HCT116 (cell line): ENCODE results near the gene BRSK2. TPM values are rescaled to one million over a fixed set of nuclear protein-coding genes. Genes with fewer than 3 reads are reported as not detected.
"Not testable (repeated sequence)": the region's sequence is repeated elsewhere in the genome, so short reads cannot be mapped to it uniquely, and the experiment has no call there.

Experiments
- ATAC-seq: fragments of 200-7000 bp; cut with Tn5 transposase; 2 replicates; pipeline ENCODE4 v1.9.1; 2020; ENCODE audit warnings: mild to moderate bottlenecking, moderate library complexity
- BruUV-seq: library from RNA; stranded (reverse); fragments of 400-500 nt; replicated peaks from 2 replicates; lab custom pipeline; 2021; lab: Mats Ljungman, UMichigan
- CTCF ChIA-PET: fragments of 300-600 bp; sonication (Branson Sonifier 250); formaldehyde crosslinking; loops from one replicate; lab custom pipeline; 2021; ENCODE audit warnings: antibody characterized with exemption; lab: Charles Lee
- POLR2A ChIA-PET: fragments of 300-600, 350-600 bp; sonication (Branson Sonifier 250); formaldehyde crosslinking; loops from one replicate; lab custom pipeline; 2021; ENCODE audit warnings: antibody characterized with exemption; lab: Charles Lee
- RAD21 ChIA-PET, 2 experiments: fragments of 300-600 bp; sonication (Branson Sonifier 250); formaldehyde crosslinking; loops; one replicate each; lab custom pipeline; 2023; ENCODE audit warnings: low total read pairs in 2 of 2; ENCODE audit not compliant: uncharacterized antibody in 2 of 2, unreplicated experiment in 2 of 2, low non-redundant PET in 1 of 2; lab: Charles Lee
- DNase-seq: peaks from one replicate; pipeline ENCODE4 v3.0.0-alpha.2; 2010; ENCODE audit warnings: low read depth, low spot score
- H2AFZ ChIP-seq: fragments of 200-600 bp; shearing (Covaris generic), sonication (generic); 2 replicates; pipeline ENCODE4 v1.6.1; 2017; ENCODE audit warnings: low read depth, mixed run types, mixed read lengths, antibody characterized with exemption, low read length; ENCODE audit not compliant: poor library complexity, severe bottlenecking
- H3K27ac ChIP-seq: 2 replicates; pipeline ENCODE4 v1.5.1; 2012; ENCODE audit warnings: low read depth, low read length
- H3K27me3 ChIP-seq: fragments of 200-600 bp; sonication (generic); 2 replicates; pipeline ENCODE4 v1.6.1; 2016; ENCODE audit warnings: mixed run types, low read length, mixed read lengths; ENCODE audit not compliant: insufficient read depth
- H3K36me3 ChIP-seq, 2 experiments: fragments of 200-500 bp in 1 of 2; fragments of 200-600 bp in 1 of 2; sonication (Bioruptor generic) in 1 of 2; sonication (generic) in 1 of 2; 2 replicates each; pipeline versions ENCODE4 v1.5.1 to v1.6.1; 2014 to 2016; ENCODE audit warnings: low read length in 2 of 2, inconsistent platforms in 1 of 2, mixed read lengths in 1 of 2, mixed run types in 1 of 2; ENCODE audit not compliant: insufficient read depth in 2 of 2, control insufficient read depth in 1 of 2
- H3K4me1 ChIP-seq, 2 experiments: fragments of 200-600 bp in 1 of 2; sonication (generic) in 1 of 2; 2 replicates each; pipeline versions ENCODE4 v1.5.1 to v1.6.1; 2012 to 2017; ENCODE audit warnings: low read length in 2 of 2, inconsistent platforms in 1 of 2, mild to moderate bottlenecking in 1 of 2, mixed read lengths in 1 of 2, mixed run types in 1 of 2, moderate library complexity in 1 of 2; ENCODE audit not compliant: insufficient read depth in 2 of 2, control insufficient read depth in 1 of 2
- H3K4me2 ChIP-seq: fragments of 200-600 bp; sonication (generic); 2 replicates; pipeline ENCODE4 v1.6.1; 2017; ENCODE audit warnings: mixed run types, low read length, mixed read lengths
- H3K4me3 ChIP-seq, 2 experiments: fragments of 200-600 bp in 1 of 2; sonication (generic) in 1 of 2; replicated peaks in 1 of 2; 2 replicates each; pipeline ENCODE4 v1.5.1; 2011 to 2016; ENCODE audit warnings: low read length in 2 of 2, control low read depth in 1 of 2, low read depth in 1 of 2, mild to moderate bottlenecking in 1 of 2, mixed read lengths in 1 of 2, mixed run types in 1 of 2
- H3K79me2 ChIP-seq: fragments of 200-600 bp; sonication (generic); 2 replicates; pipeline ENCODE4 v1.6.1; 2017; ENCODE audit warnings: mild to moderate bottlenecking, mixed run types, low read length, moderate library complexity, mixed read lengths; ENCODE audit not compliant: insufficient read depth
- H3K9ac ChIP-seq: fragments of 200-600 bp; sonication (generic); 2 replicates; pipeline ENCODE4 v1.6.1; 2016; ENCODE audit warnings: low read length, mixed read lengths
- H3K9me2 ChIP-seq: fragments of 200-600 bp; sonication (generic), shearing (Covaris generic); 2 replicates; pipeline ENCODE4 v1.6.1; 2017; ENCODE audit warnings: mixed run types, mild to moderate bottlenecking, moderate library complexity; ENCODE audit not compliant: insufficient read depth
- H3K9me3 ChIP-seq, 2 experiments: fragments of 200-500 bp in 1 of 2; fragments of 200-600 bp in 1 of 2; sonication (Bioruptor generic) in 1 of 2; sonication (generic) in 1 of 2; 2 replicates each; pipeline ENCODE4 v1.6.1; 2014 to 2017; ENCODE audit warnings: low read length in 2 of 2, mixed read lengths in 2 of 2, inconsistent platforms in 1 of 2, low read depth in 1 of 2, mild to moderate bottlenecking in 1 of 2, mixed run types in 1 of 2, moderate library complexity in 1 of 2; ENCODE audit not compliant: control insufficient read depth in 1 of 2, insufficient read depth in 1 of 2
- H4K20me1 ChIP-seq: fragments of 200-600 bp; sonication (generic), shearing (Covaris generic); 2 replicates; pipeline ENCODE4 v1.6.1; 2017; ENCODE audit warnings: mixed run types, mild to moderate bottlenecking, moderate library complexity; ENCODE audit not compliant: insufficient read depth
- CEBPB ChIP-seq: IDR thresholded peaks from 2 replicates; pipeline ENCODE4 v1.6.1; 2012; ENCODE audit warnings: low read depth
- EGR1 ChIP-seq: IDR thresholded peaks from 2 replicates; pipeline ENCODE4 v1.6.1; 2012; ENCODE audit warnings: low read depth
- ELF1 ChIP-seq: IDR thresholded peaks from 2 replicates; pipeline ENCODE4 v1.6.1; 2012; ENCODE audit warnings: low read depth, borderline replicate concordance
- EZH2 ChIP-seq: fragments of 200-600 bp; sonication (generic); IDR thresholded peaks from 2 replicates; pipeline ENCODE4 v1.6.1; 2017; ENCODE audit warnings: antibody characterized with exemption, mixed run types
- JUND ChIP-seq: IDR thresholded peaks from 2 replicates; pipeline ENCODE4 v1.6.1; 2012
- MAX ChIP-seq: IDR thresholded peaks from 2 replicates; pipeline ENCODE4 v1.6.1; 2012
- POLR2AphosphoS5 ChIP-seq: IDR thresholded peaks from 2 replicates; pipeline ENCODE4 v1.6.1; 2011; ENCODE audit warnings: mild to moderate bottlenecking, low read depth, low read length, moderate library complexity
- RAD21 ChIP-seq: IDR thresholded peaks from 2 replicates; pipeline ENCODE4 v1.6.1; 2012; ENCODE audit warnings: low read depth, mild to moderate bottlenecking
- REST ChIP-seq: IDR thresholded peaks from 2 replicates; pipeline ENCODE4 v1.6.1; 2012; ENCODE audit warnings: low read depth
- SIN3A ChIP-seq: IDR thresholded peaks from 2 replicates; pipeline ENCODE4 v1.6.1; 2012; ENCODE audit warnings: low read depth
- SP1 ChIP-seq: IDR thresholded peaks from 2 replicates; pipeline ENCODE4 v1.6.1; 2012; ENCODE audit warnings: low read depth
- SRF ChIP-seq: IDR thresholded peaks from 2 replicates; pipeline ENCODE4 v1.6.1; 2012; ENCODE audit warnings: low read depth
- YY1 ChIP-seq: IDR thresholded peaks from 2 replicates; pipeline ENCODE4 v1.6.1; 2011; ENCODE audit warnings: low read length, low read depth, moderate library complexity, mild to moderate bottlenecking; ENCODE audit not compliant: insufficient replicate concordance; ENCODE audit errors: extremely low read depth
- intact Hi-C: fragments of 100-400 bp; cut with micrococcal nuclease; formaldehyde crosslinking; loops from 2 replicates; pipeline ENCODE4 v1.10.0; 2022
- total RNA-seq: library from RNA; stranded (reverse); gene quantifications from one replicate; pipeline ENCODE4 v1.2.1, GENCODE V29; 2021; ENCODE audit not compliant: unreplicated experiment

The BRSK2 gene
- total RNA-seq, 1 experiment from 2014 or later = 14.0 TPM

- POLR2A ChIA-PET, DNase-seq, H3K4me3 ChIP-seq, H3K27me3 ChIP-seq, BruUV-seq, H3K9ac ChIP-seq, H3K4me1 ChIP-seq, RAD21 ChIA-PET, H3K9me2 ChIP-seq, H3K79me2 ChIP-seq, H3K9me3 ChIP-seq, H3K36me3 ChIP-seq, CTCF ChIA-PET, intact Hi-C loops, H3K4me2 ChIP-seq, H3K27ac ChIP-seq, H2AFZ ChIP-seq, H4K20me1 ChIP-seq, ATAC-seq: not testable (repeated sequence)
Measured at GRCh38 chr11:1347411-1347999, 42.2 kb upstream of the BRSK2 start.

GRCh38 chr11:1348146-1348795, 41.5 kb upstream of the BRSK2 start:
- RAD21 ChIA-PET = no interaction called here
- no peak for TF ChIP-seq YY1
- TF ChIP-seq RAD21 = no peak
- no peak for TF ChIP-seq REST
- no peak for TF ChIP-seq EZH2
- TF ChIP-seq EGR1 = no peak
- TF ChIP-seq ELF1 = no peak
- no peak for TF ChIP-seq CEBPB
- no peak for TF ChIP-seq POLR2AphosphoS5
- TF ChIP-seq JUND = no peak
- TF ChIP-seq SP1 = no peak
- TF ChIP-seq MAX = no peak
- TF ChIP-seq SRF = no peak
- no peak for TF ChIP-seq SIN3A
- H3K4me3 ChIP-seq = no peak overlapping the region
- BruUV-seq = no TSS peak
- H3K9ac ChIP-seq = no peak overlapping the region
- ATAC-seq (no peak), DNase-seq (no peak)
- no peaks in the 10 kb centered on the region for H3K9me3 ChIP-seq
- POLR2A ChIA-PET = no interaction called here
- no peak overlapping the region for H3K27ac ChIP-seq
- H4K20me1 ChIP-seq = no peaks in the 10 kb centered on the region
- H3K4me1 ChIP-seq = no peaks in the 10 kb centered on the region
- H3K79me2 ChIP-seq = no peaks in the 10 kb centered on the region
- no peaks in the 10 kb centered on the region for H3K9me2 ChIP-seq
- H3K27me3 ChIP-seq = no peaks in the 10 kb centered on the region
- no peak overlapping the region for H3K4me2 ChIP-seq
- no peaks in the 10 kb centered on the region for H3K36me3 ChIP-seq
- intact Hi-C loops = no loop called here
- CTCF ChIA-PET = no interaction called here
- H2AFZ ChIP-seq = no peak overlapping the region
